Measurements from ENCODE around the gene KCNG4. TPM values are rescaled to one million over a fixed set of nuclear protein-coding genes. Genes with fewer than 3 reads are reported as not detected.
A peak's percentile ranks its signal among the peaks of the same experiment; 100 is the strongest.

Gene KCNG4
- total and polyA plus RNA-seq, 2 experiments from 2014 or later = 0.07 TPM; not detected in 1

DNA sequence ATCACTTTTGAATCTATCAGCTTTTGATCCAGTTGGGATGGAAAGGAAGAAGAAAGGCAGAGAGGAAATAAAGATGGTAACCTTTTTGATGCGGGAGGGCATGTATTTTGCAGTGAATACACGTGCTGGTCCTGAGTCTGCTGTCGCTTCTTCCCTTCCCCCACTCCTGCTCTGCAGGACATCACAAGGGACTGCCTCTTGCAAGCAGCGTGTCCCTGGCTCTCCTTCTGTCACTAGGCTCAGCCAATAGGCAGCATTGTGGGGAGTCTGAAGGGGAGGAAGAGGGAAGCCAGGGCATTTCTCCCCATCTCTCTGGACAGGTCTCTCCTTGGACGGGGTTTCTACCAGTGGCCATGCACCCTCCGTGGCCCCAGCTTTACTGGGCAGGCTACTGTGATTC is 39.2 kb upstream of the KCNG4 start:
- DNase-seq (ENCODE audit: low spot score) (peak; percentile 58), ATAC-seq (peak; percentile 37)
- Mint-ChIP-seq H3K9me3 (no peaks in the 10 kb centered on the region), H3K4me3 (no peak overlapping the region), H3K36me3 (ENCODE audit: low read depth) (no peaks in the 10 kb centered on the region), H3K27me3 (ENCODE audit: insufficient read depth, low read depth, poor library complexity) (peaks cover 10% of the 10 kb centered on the region), H3K4me1 (peaks cover 23% of the 10 kb centered on the region), H3K27ac (no peak overlapping the region)
- Histone ChIP-seq H3K4me3 (no peak overlapping the region), H3K27ac (ENCODE audit: low read depth) (no peak overlapping the region), H3K36me3 (ENCODE audit: insufficient read depth) (no peaks in the 10 kb centered on the region), H3K79me2 (replicated peaks; ENCODE audit: insufficient read depth) (no peaks in the 10 kb centered on the region), H3K9me2 (ENCODE audit: insufficient read depth) (no peaks in the 10 kb centered on the region), H3K27me3 (ENCODE audit: insufficient read depth) (no peaks in the 10 kb centered on the region), H3K4me2 (0 out of 2 replicates have a peak overlapping the region, but pooled peaks have one; percentile 15), H4K20me1 (replicated peaks; ENCODE audit: insufficient read depth) (no peaks in the 10 kb centered on the region), H2AFZ (peak overlapping the region; percentile 50), H3K4me1 (ENCODE audit: insufficient read depth) (peaks cover 18% of the 10 kb centered on the region), H3F3A (replicated peaks; ENCODE audit: low read depth) (peaks cover 5% of the 10 kb centered on the region)
- no peak for TF ChIP-seq STAT1 (IDR thresholded peaks at IDR 0.05; ENCODE audit: unreplicated experiment)
- TF ChIP-seq CREB1 (CRISPR knock-in tag; IDR thresholded peaks at IDR 0.05; ENCODE audit: low read depth) = 0 out of 2 replicates have a peak, but pooled peaks have one; percentile 17

DNA sequence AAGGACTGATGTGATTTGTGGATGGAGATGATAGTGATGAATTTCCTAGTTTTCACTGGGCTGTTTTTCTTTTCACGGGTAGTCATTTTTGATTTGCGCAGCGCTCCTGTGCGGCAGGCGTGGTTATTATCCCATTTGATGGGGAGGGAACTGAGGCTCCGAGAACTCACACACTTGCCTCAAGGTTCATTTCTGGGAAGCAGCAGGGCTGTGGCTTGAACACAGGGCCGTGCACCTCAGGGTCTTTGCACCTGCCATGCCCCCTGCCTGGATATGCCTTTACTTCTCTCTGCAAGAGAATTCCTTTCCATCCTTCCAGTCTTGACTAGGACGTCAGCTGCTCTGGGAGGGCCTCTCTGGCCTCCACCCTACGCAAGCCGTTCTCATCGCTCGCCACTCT is 38.5 kb upstream of the KCNG4 start:
- Histone ChIP-seq H3F3A (replicated peaks; ENCODE audit: low read depth) (peaks cover 5% of the 10 kb centered on the region), H3K36me3 (ENCODE audit: insufficient read depth) (no peaks in the 10 kb centered on the region), H3K9me2 (ENCODE audit: insufficient read depth) (no peaks in the 10 kb centered on the region), H3K79me2 (replicated peaks; ENCODE audit: insufficient read depth) (no peaks in the 10 kb centered on the region), H3K4me2 (no peak overlapping the region), H4K20me1 (replicated peaks; ENCODE audit: insufficient read depth) (no peaks in the 10 kb centered on the region), H3K4me1 (ENCODE audit: insufficient read depth) (peaks cover 12% of the 10 kb centered on the region), H3K4me3 (no peak overlapping the region), H2AFZ (peak overlapping the region; percentile 50), H3K27ac (ENCODE audit: low read depth) (no peak overlapping the region), H3K27me3 (ENCODE audit: insufficient read depth) (no peaks in the 10 kb centered on the region)
- ATAC-seq (no peak), DNase-seq (ENCODE audit: low spot score) (no peak)
- H3K27me3 Mint-ChIP-seq (ENCODE audit: insufficient read depth, low read depth, poor library complexity) = peaks cover 6% of the 10 kb centered on the region
- no peak overlapping the region for H3K27ac Mint-ChIP-seq
- H3K4me1 Mint-ChIP-seq = peaks cover 17% of the 10 kb centered on the region
- H3K9me3 Mint-ChIP-seq = no peaks in the 10 kb centered on the region
- H3K4me3 Mint-ChIP-seq = no peak overlapping the region
- H3K36me3 Mint-ChIP-seq (ENCODE audit: low read depth) = no peaks in the 10 kb centered on the region
- TF ChIP-seq POLR2AphosphoS5 (IDR thresholded peaks at IDR 0.05; ENCODE audit: low read depth) (no peak), ZNF114 (CRISPR knock-in tag; IDR thresholded peaks at IDR 0.05) (no peak), ZNF331 (CRISPR knock-in tag; IDR thresholded peaks at IDR 0.05; ENCODE audit: low read depth) (no peak), STAT1 (IDR thresholded peaks at IDR 0.05; ENCODE audit: unreplicated experiment) (no peak), EZH2 (IDR thresholded peaks at IDR 0.05; ENCODE audit: low read depth, unreplicated experiment) (no peak), EZH2phosphoT487 (IDR thresholded peaks at IDR 0.05; ENCODE audit: unreplicated experiment) (no peak), NANOG (IDR thresholded peaks at IDR 0.05; ENCODE audit: borderline replicate concordance) (no peak), CREB1 (CRISPR knock-in tag; IDR thresholded peaks at IDR 0.05; ENCODE audit: low read depth) (no peak)
- TF ChIP-seq, protein P1, sequence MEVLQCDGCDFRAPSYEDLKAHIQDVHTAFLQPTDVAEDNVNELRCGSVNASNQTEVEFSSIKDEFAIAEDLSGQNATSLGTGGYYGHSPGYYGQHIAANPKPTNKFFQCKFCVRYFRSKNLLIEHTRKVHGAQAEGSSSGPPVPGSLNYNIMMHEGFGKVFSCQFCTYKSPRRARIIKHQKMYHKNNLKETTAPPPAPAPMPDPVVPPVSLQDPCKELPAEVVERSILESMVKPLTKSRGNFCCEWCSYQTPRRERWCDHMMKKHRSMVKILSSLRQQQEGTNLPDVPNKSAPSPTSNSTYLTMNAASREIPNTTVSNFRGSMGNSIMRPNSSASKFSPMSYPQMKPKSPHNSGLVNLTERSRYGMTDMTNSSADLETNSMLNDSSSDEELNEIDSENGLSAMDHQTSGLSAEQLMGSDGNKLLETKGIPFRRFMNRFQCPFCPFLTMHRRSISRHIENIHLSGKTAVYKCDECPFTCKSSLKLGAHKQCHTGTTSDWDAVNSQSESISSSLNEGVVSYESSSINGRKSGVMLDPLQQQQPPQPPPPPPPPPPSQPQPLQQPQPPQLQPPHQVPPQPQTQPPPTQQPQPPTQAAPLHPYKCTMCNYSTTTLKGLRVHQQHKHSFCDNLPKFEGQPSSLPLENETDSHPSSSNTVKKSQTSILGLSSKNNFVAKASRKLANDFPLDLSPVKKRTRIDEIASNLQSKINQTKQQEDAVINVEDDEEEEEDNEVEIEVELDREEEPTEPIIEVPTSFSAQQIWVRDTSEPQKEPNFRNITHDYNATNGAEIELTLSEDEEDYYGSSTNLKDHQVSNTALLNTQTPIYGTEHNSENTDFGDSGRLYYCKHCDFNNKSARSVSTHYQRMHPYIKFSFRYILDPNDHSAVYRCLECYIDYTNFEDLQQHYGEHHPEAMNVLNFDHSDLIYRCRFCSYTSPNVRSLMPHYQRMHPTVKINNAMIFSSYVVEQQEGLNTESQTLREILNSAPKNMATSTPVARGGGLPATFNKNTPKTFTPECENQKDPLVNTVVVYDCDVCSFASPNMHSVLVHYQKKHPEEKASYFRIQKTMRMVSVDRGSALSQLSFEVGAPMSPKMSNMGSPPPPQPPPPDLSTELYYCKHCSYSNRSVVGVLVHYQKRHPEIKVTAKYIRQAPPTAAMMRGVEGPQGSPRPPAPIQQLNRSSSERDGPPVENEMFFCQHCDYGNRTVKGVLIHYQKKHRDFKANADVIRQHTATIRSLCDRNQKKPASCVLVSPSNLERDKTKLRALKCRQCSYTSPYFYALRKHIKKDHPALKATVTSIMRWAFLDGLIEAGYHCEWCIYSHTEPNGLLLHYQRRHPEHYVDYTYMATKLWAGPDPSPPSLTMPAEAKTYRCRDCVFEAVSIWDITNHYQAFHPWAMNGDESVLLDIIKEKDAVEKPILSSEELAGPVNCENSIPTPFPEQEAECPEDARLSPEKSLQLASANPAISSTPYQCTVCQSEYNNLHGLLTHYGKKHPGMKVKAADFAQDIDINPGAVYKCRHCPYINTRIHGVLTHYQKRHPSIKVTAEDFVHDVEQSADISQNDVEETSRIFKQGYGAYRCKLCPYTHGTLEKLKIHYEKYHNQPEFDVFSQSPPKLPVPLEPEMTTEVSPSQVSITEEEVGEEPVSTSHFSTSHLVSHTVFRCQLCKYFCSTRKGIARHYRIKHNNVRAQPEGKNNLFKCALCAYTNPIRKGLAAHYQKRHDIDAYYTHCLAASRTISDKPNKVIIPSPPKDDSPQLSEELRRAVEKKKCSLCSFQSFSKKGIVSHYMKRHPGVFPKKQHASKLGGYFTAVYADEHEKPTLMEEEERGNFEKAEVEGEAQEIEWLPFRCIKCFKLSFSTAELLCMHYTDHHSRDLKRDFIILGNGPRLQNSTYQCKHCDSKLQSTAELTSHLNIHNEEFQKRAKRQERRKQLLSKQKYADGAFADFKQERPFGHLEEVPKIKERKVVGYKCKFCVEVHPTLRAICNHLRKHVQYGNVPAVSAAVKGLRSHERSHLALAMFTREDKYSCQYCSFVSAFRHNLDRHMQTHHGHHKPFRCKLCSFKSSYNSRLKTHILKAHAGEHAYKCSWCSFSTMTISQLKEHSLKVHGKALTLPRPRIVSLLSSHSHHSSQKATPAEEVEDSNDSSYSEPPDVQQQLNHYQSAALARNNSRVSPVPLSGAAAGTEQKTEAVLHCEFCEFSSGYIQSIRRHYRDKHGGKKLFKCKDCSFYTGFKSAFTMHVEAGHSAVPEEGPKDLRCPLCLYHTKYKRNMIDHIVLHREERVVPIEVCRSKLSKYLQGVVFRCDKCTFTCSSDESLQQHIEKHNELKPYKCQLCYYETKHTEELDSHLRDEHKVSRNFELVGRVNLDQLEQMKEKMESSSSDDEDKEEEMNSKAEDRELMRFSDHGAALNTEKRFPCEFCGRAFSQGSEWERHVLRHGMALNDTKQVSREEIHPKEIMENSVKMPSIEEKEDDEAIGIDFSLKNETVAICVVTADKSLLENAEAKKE (CRISPR knock-in tag; IDR thresholded peaks at IDR 0.05) = no peak
- TF ChIP-seq, protein P2, sequence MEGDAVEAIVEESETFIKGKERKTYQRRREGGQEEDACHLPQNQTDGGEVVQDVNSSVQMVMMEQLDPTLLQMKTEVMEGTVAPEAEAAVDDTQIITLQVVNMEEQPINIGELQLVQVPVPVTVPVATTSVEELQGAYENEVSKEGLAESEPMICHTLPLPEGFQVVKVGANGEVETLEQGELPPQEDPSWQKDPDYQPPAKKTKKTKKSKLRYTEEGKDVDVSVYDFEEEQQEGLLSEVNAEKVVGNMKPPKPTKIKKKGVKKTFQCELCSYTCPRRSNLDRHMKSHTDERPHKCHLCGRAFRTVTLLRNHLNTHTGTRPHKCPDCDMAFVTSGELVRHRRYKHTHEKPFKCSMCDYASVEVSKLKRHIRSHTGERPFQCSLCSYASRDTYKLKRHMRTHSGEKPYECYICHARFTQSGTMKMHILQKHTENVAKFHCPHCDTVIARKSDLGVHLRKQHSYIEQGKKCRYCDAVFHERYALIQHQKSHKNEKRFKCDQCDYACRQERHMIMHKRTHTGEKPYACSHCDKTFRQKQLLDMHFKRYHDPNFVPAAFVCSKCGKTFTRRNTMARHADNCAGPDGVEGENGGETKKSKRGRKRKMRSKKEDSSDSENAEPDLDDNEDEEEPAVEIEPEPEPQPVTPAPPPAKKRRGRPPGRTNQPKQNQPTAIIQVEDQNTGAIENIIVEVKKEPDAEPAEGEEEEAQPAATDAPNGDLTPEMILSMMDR (conservative IDR thresholded peaks at IDR 0.05; ENCODE audit: low read depth in 2 of 2) = no peak
- TF ChIP-seq, protein P3, sequence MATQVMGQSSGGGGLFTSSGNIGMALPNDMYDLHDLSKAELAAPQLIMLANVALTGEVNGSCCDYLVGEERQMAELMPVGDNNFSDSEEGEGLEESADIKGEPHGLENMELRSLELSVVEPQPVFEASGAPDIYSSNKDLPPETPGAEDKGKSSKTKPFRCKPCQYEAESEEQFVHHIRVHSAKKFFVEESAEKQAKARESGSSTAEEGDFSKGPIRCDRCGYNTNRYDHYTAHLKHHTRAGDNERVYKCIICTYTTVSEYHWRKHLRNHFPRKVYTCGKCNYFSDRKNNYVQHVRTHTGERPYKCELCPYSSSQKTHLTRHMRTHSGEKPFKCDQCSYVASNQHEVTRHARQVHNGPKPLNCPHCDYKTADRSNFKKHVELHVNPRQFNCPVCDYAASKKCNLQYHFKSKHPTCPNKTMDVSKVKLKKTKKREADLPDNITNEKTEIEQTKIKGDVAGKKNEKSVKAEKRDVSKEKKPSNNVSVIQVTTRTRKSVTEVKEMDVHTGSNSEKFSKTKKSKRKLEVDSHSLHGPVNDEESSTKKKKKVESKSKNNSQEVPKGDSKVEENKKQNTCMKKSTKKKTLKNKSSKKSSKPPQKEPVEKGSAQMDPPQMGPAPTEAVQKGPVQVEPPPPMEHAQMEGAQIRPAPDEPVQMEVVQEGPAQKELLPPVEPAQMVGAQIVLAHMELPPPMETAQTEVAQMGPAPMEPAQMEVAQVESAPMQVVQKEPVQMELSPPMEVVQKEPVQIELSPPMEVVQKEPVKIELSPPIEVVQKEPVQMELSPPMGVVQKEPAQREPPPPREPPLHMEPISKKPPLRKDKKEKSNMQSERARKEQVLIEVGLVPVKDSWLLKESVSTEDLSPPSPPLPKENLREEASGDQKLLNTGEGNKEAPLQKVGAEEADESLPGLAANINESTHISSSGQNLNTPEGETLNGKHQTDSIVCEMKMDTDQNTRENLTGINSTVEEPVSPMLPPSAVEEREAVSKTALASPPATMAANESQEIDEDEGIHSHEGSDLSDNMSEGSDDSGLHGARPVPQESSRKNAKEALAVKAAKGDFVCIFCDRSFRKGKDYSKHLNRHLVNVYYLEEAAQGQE (IDR thresholded peaks at IDR 0.05; ENCODE audit: unreplicated experiment) = no peak

Measured in GM23338 (cell line).